Keratinocyte (primary cell): ENCODE measurements around the gene ZNF546.

ENCODE experiments used
- EZH2 ChIP-seq: IDR thresholded peaks from one replicate; pipeline ENCODE4 v1.6.1; 2012; ENCODE audit warnings: inconsistent platforms, mild to moderate bottlenecking, low read length, moderate library complexity
- TF ChIP-seq, protein P1 (sequence below), 3 experiments: IDR thresholded peaks in 1 of 3; conservative IDR thresholded peaks in 1 of 3; optimal IDR thresholded peaks in 1 of 3; 2 replicates in 2 of 3; 3 replicates in 1 of 3; pipeline versions ENCODE3 to v1.5.1; 2011; ENCODE audit warnings: low read length in 3 of 3, mild to moderate bottlenecking in 3 of 3, moderate library complexity in 2 of 3, control low read depth in 1 of 3, inconsistent platforms in 1 of 3; ENCODE audit not compliant: insufficient read depth in 2 of 3; ENCODE audit errors: extremely low read depth in 1 of 3

DNA sequence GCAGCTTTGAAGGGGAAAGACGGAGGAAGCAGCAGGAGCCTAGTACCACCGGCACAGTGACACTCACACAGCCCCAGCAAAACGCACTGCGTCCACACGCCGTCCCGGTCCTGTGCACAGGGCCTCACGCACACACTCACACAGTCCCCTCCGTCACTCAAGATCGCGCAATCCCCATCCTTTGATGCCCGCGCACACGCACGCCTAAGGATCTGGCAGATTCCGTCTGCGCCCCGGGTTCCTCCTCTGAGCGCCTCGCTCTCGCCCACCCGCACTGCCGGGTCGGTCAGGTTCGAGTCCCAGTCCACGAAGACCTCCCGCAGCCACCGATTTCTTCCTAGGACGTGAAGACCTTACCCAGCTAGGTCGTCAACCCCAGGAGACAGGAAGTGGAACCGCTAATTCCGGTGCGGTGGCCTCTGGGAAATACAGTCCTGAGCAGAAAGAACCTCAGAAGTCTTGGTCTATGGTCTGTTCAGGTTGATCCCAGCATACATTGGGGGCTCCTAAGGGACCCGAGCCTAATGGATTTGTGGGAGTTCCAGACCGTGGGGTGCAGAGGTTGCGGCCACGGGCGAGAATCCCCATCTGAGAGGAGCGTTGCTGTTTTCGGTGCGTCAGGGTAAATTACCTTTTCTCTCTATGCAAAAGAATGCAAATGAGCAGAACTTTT, 59.1 kb downstream of the ZNF546 start, which contains the start of gene ZNF780B:
- TF ChIP-seq, protein P1, sequence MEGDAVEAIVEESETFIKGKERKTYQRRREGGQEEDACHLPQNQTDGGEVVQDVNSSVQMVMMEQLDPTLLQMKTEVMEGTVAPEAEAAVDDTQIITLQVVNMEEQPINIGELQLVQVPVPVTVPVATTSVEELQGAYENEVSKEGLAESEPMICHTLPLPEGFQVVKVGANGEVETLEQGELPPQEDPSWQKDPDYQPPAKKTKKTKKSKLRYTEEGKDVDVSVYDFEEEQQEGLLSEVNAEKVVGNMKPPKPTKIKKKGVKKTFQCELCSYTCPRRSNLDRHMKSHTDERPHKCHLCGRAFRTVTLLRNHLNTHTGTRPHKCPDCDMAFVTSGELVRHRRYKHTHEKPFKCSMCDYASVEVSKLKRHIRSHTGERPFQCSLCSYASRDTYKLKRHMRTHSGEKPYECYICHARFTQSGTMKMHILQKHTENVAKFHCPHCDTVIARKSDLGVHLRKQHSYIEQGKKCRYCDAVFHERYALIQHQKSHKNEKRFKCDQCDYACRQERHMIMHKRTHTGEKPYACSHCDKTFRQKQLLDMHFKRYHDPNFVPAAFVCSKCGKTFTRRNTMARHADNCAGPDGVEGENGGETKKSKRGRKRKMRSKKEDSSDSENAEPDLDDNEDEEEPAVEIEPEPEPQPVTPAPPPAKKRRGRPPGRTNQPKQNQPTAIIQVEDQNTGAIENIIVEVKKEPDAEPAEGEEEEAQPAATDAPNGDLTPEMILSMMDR (optimal IDR thresholded peaks at IDR 0.05 in 1 of 3, IDR thresholded peaks at IDR 0.05 in 1 of 3, conservative IDR thresholded peaks at IDR 0.05 in 1 of 3; ENCODE audit: extremely low read depth in 1 of 3, insufficient read depth in 2 of 3, low read length in 3 of 3), result no peak
- no peak for TF ChIP-seq EZH2
